ENCODE data around the gene CHMP4A.

CHMP4A gene

DNA sequence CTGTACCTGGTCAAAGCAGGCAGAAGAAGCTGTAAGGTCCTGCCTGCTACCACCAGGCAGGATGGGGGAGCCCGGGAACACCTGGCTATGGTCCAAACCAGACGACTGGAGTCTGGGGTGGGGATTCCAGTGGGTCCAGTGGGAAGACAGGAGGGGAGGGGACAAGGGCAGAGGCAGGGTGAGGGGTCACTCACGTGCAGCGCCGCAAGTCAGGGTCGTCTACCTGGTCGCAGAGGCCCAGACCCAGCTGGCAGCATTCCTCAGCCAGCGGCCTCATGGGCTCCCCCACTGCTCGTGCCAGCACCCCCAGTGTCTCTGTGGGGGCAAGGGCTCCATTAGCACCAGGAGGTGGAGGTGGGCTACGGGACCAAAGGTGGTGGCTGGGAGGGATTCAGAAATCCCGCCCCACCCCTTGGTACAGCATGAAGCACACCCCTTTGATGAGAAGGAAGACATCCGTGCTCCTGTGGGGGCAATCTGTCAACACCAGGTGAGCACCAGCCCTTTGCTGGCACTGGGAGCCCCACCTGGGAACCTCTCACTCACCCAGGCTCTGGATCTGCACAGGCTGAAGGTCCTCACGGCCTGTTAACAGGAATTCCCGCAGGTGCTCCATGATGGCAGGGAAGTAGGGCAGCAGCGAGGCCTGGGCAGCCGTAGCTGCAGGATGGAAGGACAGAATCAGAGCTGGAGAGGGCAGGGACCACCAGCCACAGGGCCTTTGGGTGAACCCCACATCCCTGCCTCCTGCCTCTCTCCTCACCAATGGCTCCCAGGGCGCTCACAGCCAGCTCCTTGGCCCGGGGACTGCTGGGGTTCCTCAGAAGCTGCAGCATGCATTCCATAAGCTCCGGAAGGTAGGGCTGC, 29.0 kb downstream of the CHMP4A start:
- TF ChIP-seq CTCF (IDR thresholded peaks at IDR 0.05; ENCODE audit: poor library complexity, severe bottlenecking): no peak
- Histone ChIP-seq H3K27me3 (ENCODE audit: insufficient read depth, poor library complexity, severe bottlenecking) (no peaks in the 10 kb centered on the region), H3K27ac (ENCODE audit: poor library complexity, severe bottlenecking) (no peak overlapping the region), H3K9me3 (ENCODE audit: severe bottlenecking) (no peaks in the 10 kb centered on the region), H3K36me3 (ENCODE audit: low read depth) (peaks cover 78% of the 10 kb centered on the region), H3K4me1 (ENCODE audit: insufficient read depth, poor library complexity, severe bottlenecking) (peaks cover 4% of the 10 kb centered on the region), H3K4me3 (ENCODE audit: severe bottlenecking) (no peak overlapping the region)
- ATAC-seq (ENCODE audit: low read depth) (no peak), DNase-seq (ENCODE audit: low spot score) (peak; percentile 67)

- H3K9me3 ChIP-seq (ENCODE audit: severe bottlenecking): no peaks in the 10 kb centered on the region
- no peak overlapping the region for H3K27ac ChIP-seq (ENCODE audit: poor library complexity, severe bottlenecking)
- no peak for ATAC-seq (ENCODE audit: low read depth)
- H3K4me1 ChIP-seq (ENCODE audit: insufficient read depth, poor library complexity, severe bottlenecking): no peaks in the 10 kb centered on the region
- peak; percentile 69 for DNase-seq (ENCODE audit: low spot score)
- no peak for TF ChIP-seq CTCF (IDR thresholded peaks at IDR 0.05; ENCODE audit: poor library complexity, severe bottlenecking)
- H3K36me3 ChIP-seq (ENCODE audit: low read depth): peaks cover 81% of the 10 kb centered on the region
- H3K27me3 ChIP-seq (ENCODE audit: insufficient read depth, poor library complexity, severe bottlenecking): no peaks in the 10 kb centered on the region
- no peak overlapping the region for H3K4me3 ChIP-seq (ENCODE audit: severe bottlenecking)
These were observed 30.2 kb downstream of the CHMP4A start for GRCh38 chr14:24183014-24183481.

DNA sequence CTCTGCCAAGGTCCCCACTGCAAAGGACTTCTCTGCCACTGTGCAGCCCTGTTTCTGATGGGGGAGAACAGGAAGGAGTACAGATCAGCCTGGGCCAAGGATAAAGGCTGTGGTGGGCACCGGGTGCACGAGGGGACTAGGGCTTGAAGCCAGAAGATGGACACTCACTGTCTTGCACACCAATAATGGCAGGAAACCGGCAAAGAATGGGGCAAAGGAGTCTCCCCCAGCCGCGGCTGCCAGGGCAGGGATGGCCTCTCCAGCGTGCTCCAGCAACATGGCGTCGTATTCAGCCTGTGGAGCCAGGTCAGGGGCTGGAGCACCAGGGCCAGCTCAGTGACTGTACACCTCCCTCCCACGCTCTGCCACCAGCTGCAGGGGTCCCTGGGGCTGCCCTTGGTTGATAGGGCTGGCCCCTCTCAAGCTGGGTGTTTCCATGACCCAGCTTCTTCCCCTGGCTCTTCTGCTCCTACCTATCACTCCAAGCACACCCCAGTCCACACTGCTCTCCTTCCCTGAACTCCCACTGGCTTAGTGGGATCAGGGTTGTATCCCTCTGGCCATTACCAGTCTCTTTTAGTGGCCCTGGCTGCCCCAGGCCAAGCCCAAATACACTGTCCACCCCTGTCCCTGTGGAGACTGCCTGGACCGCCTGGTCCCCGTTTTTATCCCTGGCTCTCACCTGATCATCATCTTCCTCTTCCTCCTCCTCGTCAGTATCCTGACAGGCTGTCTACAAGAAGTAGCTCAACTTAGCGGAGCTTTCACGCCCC, 31.0 kb downstream of the CHMP4A start:
- Histone ChIP-seq H3K27me3 (ENCODE audit: insufficient read depth, poor library complexity, severe bottlenecking) (no peaks in the 10 kb centered on the region), H3K4me3 (ENCODE audit: severe bottlenecking) (no peak overlapping the region), H3K4me1 (ENCODE audit: insufficient read depth, poor library complexity, severe bottlenecking) (no peaks in the 10 kb centered on the region), H3K9me3 (ENCODE audit: severe bottlenecking) (no peaks in the 10 kb centered on the region), H3K27ac (ENCODE audit: poor library complexity, severe bottlenecking) (no peak overlapping the region), H3K36me3 (ENCODE audit: low read depth) (peaks cover 75% of the 10 kb centered on the region)
- TF ChIP-seq CTCF (IDR thresholded peaks at IDR 0.05; ENCODE audit: poor library complexity, severe bottlenecking): no peak
- ATAC-seq (ENCODE audit: low read depth) (no peak), DNase-seq (ENCODE audit: low spot score) (peak; percentile 57)

DNA sequence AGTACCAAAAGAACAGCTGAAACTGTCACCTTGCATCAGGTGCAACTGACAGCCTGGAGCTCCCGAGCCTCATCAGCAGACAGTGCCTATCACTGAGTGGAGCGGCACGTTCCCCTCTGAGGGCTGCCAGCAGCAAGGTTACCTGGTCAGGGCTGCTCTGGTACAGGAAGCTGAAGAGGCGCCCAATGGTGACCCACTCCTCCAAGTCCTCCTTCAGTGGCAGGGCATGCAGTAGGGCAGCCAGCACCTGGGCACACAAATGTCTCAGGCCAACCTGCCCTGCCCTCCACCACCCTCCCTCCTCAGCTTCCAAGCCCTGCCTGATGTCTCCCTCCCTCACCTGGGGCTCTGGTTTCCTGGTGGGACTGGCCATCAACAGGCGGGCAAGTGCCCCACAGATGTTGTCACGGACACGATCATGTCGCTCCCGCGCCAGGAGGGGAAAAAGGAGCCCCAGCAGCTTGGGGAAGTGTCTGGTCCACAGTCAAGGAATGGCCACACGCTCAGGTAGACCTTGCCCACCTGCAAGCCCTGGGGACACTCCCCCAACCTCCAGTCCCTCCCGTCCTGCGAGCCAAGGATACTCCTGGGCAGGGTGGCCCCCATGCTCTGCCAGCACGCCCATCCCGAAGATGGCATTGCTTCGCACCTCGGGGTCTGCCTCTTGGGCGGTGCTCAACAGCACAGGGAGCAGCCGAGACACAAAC, 31.8 kb downstream of the CHMP4A start:
- no peak for TF ChIP-seq CTCF (IDR thresholded peaks at IDR 0.05; ENCODE audit: poor library complexity, severe bottlenecking)
- no peak overlapping the region for H3K27ac ChIP-seq (ENCODE audit: poor library complexity, severe bottlenecking)
- no peaks in the 10 kb centered on the region for H3K9me3 ChIP-seq (ENCODE audit: severe bottlenecking)
- peaks cover 67% of the 10 kb centered on the region for H3K36me3 ChIP-seq (ENCODE audit: low read depth)
- no peak; the same call in 2 of the 3 replicates for ATAC-seq (ENCODE audit: low read depth)
- peak; percentile 68 for DNase-seq (ENCODE audit: low spot score)
- H3K4me1 ChIP-seq (ENCODE audit: insufficient read depth, poor library complexity, severe bottlenecking): no peaks in the 10 kb centered on the region
- no peak overlapping the region for H3K4me3 ChIP-seq (ENCODE audit: severe bottlenecking)
- H3K27me3 ChIP-seq (ENCODE audit: insufficient read depth, poor library complexity, severe bottlenecking): no peaks in the 10 kb centered on the region
